HepG2 (cell line): ENCODE measurements around the gene EMILIN1. TPM values are rescaled to one million over a fixed set of nuclear protein-coding genes. Genes with fewer than 3 reads are reported as not detected.

Experiments used
- AHR ChIP-seq: IDR thresholded peaks from 2 replicates; pipeline ENCODE4 v1.6.1; 2018; ENCODE audit warnings: missing genetic modification reagents, missing compliant biosample characterization
- ATF7-NPFF ChIP-seq: sonication (generic); formaldehyde crosslinking; IDR thresholded peaks from 2 replicates; pipeline ENCODE4 v1.8.1; 2023; ENCODE audit warnings: mild to moderate bottlenecking, low read depth, missing genetic modification reagents, moderate library complexity
- BCL3 ChIP-seq: sonication (generic); formaldehyde crosslinking; IDR thresholded peaks from 2 replicates; pipeline ENCODE4 v1.5.1; 2020; ENCODE audit warnings: mild to moderate bottlenecking, missing genetic modification reagents, moderate library complexity
- CREBL2 ChIP-seq: sonication (generic); formaldehyde crosslinking; IDR thresholded peaks from 2 replicates; pipeline ENCODE4 v1.8.1; 2023; ENCODE audit warnings: missing genetic modification reagents, mild to moderate bottlenecking, borderline replicate concordance
- HOXA3 ChIP-seq: sonication (generic); formaldehyde crosslinking; IDR thresholded peaks from 2 replicates; pipeline ENCODE4 v1.5.0; 2020; ENCODE audit warnings: missing genetic modification reagents
- JUN ChIP-seq: sonication (generic); formaldehyde crosslinking; IDR thresholded peaks from 2 replicates; pipeline ENCODE4 v1.4.0; 2020; ENCODE audit warnings: mild to moderate bottlenecking, missing genetic modification reagents
- KAT2B ChIP-seq: fragments of 150-350 bp; IDR thresholded peaks from 2 replicates; pipeline ENCODE4 v1.6.1; 2014; ENCODE audit warnings: low read depth, low read length, borderline replicate concordance
- MTF2 ChIP-seq: sonication (generic); formaldehyde crosslinking; IDR thresholded peaks from 2 replicates; pipeline ENCODE4 v1.5.0; 2020; ENCODE audit warnings: missing genetic modification reagents, borderline replicate concordance
- MXD4 ChIP-seq: IDR thresholded peaks from 2 replicates; pipeline ENCODE4 v1.6.1; 2016; ENCODE audit warnings: mild to moderate bottlenecking, missing biosample characterization, missing genetic modification reagents
- MXI1 ChIP-seq: IDR thresholded peaks from 3 replicates; pipeline ENCODE4 v1.6.1; 2012; ENCODE audit warnings: low read depth, low read length, inconsistent platforms, borderline replicate concordance
- NFE2 ChIP-seq: sonication (generic); formaldehyde crosslinking; IDR thresholded peaks from 2 replicates; pipeline ENCODE4 v1.4.0; 2020; ENCODE audit warnings: missing genetic modification reagents
- NFKB2 ChIP-seq: sonication (generic); formaldehyde crosslinking; IDR thresholded peaks from 2 replicates; pipeline ENCODE4 v1.4.0; 2020; ENCODE audit warnings: missing genetic modification reagents, borderline replicate concordance
- NR0B2 ChIP-seq: sonication (generic); formaldehyde crosslinking; IDR thresholded peaks from 2 replicates; pipeline ENCODE4 v1.4.0; 2020; ENCODE audit warnings: mild to moderate bottlenecking, missing genetic modification reagents
- NR2F2 ChIP-seq: IDR thresholded peaks from 2 replicates; pipeline ENCODE4 v1.6.1; 2012; ENCODE audit warnings: low read depth, inconsistent platforms, borderline replicate concordance
- PHF8 ChIP-seq: sonication (generic); formaldehyde crosslinking; IDR thresholded peaks from 2 replicates; pipeline ENCODE4 v1.5.0; 2020; ENCODE audit warnings: missing genetic modification reagents
- RNF2 ChIP-seq: fragments of 450-650 bp; conservative IDR thresholded peaks from 2 replicates; pipeline ENCODE4 v1.6.1; 2016; ENCODE audit warnings: low read depth
- SCMH1 ChIP-seq: sonication (generic); formaldehyde crosslinking; IDR thresholded peaks from 2 replicates; pipeline ENCODE4 v1.9.0; 2021; ENCODE audit warnings: missing genetic modification reagents, mild to moderate bottlenecking, borderline replicate concordance
- SMAD1 ChIP-seq: sonication (generic); formaldehyde crosslinking; IDR thresholded peaks from 2 replicates; pipeline ENCODE4 v1.4.0; 2020; ENCODE audit warnings: missing genetic modification reagents, low read depth, mild to moderate bottlenecking, borderline replicate concordance
- TBL1XR1 ChIP-seq: fragments of 150-350 bp; IDR thresholded peaks from 2 replicates; pipeline ENCODE4 v1.6.1; 2014; ENCODE audit warnings: borderline replicate concordance, low read length; ENCODE audit not compliant: partially characterized antibody
- XRCC5 ChIP-seq: fragments of 200-400 bp; formaldehyde crosslinking; optimal IDR thresholded peaks from 2 replicates; pipeline ENCODE3; 2017; ENCODE audit warnings: mild to moderate bottlenecking, low read length
- ZFP41 ChIP-seq: sonication (generic); formaldehyde crosslinking; IDR thresholded peaks from 2 replicates; pipeline ENCODE4 v1.4.0; 2020; ENCODE audit warnings: mild to moderate bottlenecking, missing genetic modification reagents, borderline replicate concordance
- ZKSCAN1 ChIP-seq: fragments of 150-350 bp; IDR thresholded peaks from 2 replicates; pipeline ENCODE4 v1.6.1; 2014; ENCODE audit warnings: low read length
- ZMAT3 ChIP-seq: sonication (generic); formaldehyde crosslinking; conservative IDR thresholded peaks from 2 replicates; pipeline ENCODE4 v1.7.0; 2021; ENCODE audit warnings: missing genetic modification reagents
- ZNF263 ChIP-seq: sonication (generic); formaldehyde crosslinking; IDR thresholded peaks from 2 replicates; pipeline ENCODE4 v1.4.0; 2020; ENCODE audit warnings: missing genetic modification reagents
- ZNF580 ChIP-seq: IDR thresholded peaks from 2 replicates; pipeline ENCODE4 v1.6.1; 2016; ENCODE audit warnings: low read depth, borderline replicate concordance
- ZXDC ChIP-seq: sonication (generic); formaldehyde crosslinking; IDR thresholded peaks from 2 replicates; pipeline ENCODE4 v1.5.0; 2020; ENCODE audit warnings: mild to moderate bottlenecking, missing genetic modification reagents
- polyA plus RNA-seq, 8 experiments: library from polyadenylated mRNA; depleted of rRNA in 3 of 8; stranded (reverse) in 7 of 8; unstranded in 1 of 8; fragments of >200 nt; fragmentation: Illumina TruSeq in 4 of 8; extraction: Trizol in 4 of 8; gene quantifications; 2 replicates each; pipeline versions ENCODE4 v1.2.1 to v1.2.3, GENCODE V29; 2011 to 2016; ENCODE audit warnings: low read depth in 4 of 8, missing spikeins in 1 of 8, mixed read lengths in 1 of 8; ENCODE audit not compliant: insufficient read depth in 1 of 8
- total RNA-seq, 5 experiments: library from RNA; depleted of rRNA; stranded (reverse); fragments of >200 nt; fragmentation: Illumina TruSeq; extraction: Trizol; gene quantifications; 2 replicates each; pipeline ENCODE4 v1.2.3, GENCODE V29; 2016; ENCODE audit warnings: low read depth in 1 of 5

The EMILIN1 gene
- total and polyA plus RNA-seq, 2 of the 13 experiments (the other 11 are each of a cell fraction or from before 2014, with no cell fraction given): 8.1 to 9.7 TPM

GRCh38 chr2:27133905-27134780, 55.7 kb downstream of the EMILIN1 start, which contains the start of gene PREB (continued):
- TF ChIP-seq ATF7-NPFF: peak; percentile 94
- peak; percentile 42 for TF ChIP-seq XRCC5
- TF ChIP-seq ZKSCAN1: no peak
- TF ChIP-seq MXD4: peak; percentile 67; the same call in 1 of the 2 replicates
- TF ChIP-seq JUN (CRISPR knock-in tag): no peak
- TF ChIP-seq AHR: no peak
- TF ChIP-seq MTF2 (CRISPR knock-in tag): no peak; the same call in 1 of the 2 replicates
- no peak for TF ChIP-seq KAT2B
- TF ChIP-seq NFKB2 (CRISPR knock-in tag): 0 out of 2 replicates have a peak, but pooled peaks have one; percentile 81
- TF ChIP-seq ZMAT3: peak; percentile 90
- TF ChIP-seq SCMH1 (CRISPR knock-in tag): no peak
- peak; percentile 90 for TF ChIP-seq ZNF263 (CRISPR knock-in tag)
- TF ChIP-seq ZXDC (CRISPR knock-in tag): no peak
- no peak; the same call in 1 of the 2 replicates for TF ChIP-seq CREBL2 (CRISPR knock-in tag)
- no peak for TF ChIP-seq TBL1XR1
- peak; percentile 71; the same call in 1 of the 2 replicates for TF ChIP-seq SMAD1 (CRISPR knock-in tag)
- TF ChIP-seq NR2F2: no peak
- TF ChIP-seq ZNF580: no peak
- TF ChIP-seq MXI1: peak; percentile 71; the same call in 1 of the 3 replicates
- no peak for TF ChIP-seq NFE2 (CRISPR knock-in tag)
- TF ChIP-seq HOXA3 (CRISPR knock-in tag): peak; percentile 97
- TF ChIP-seq BCL3: no peak
- no peak for TF ChIP-seq ZFP41
- peak; percentile 92 for TF ChIP-seq PHF8 (CRISPR knock-in tag)
- peak; percentile 78; the same call in 1 of the 2 replicates for TF ChIP-seq NR0B2 (CRISPR knock-in tag)
- 0 out of 2 replicates have a peak, but pooled peaks have one; percentile 27 for TF ChIP-seq RNF2
